Measurements from ENCODE around the gene FBXL20. TPM values are rescaled to one million over a fixed set of nuclear protein-coding genes. Genes with fewer than 3 reads are reported as not detected.
"Not testable (repeated sequence)": the region's sequence is repeated elsewhere in the genome, so short reads cannot be mapped to it uniquely, and the experiment has no call there.

FBXL20 gene
- total RNA-seq, 2 donors from 2014 or later: 22.4 to 43.6 TPM

DNA sequence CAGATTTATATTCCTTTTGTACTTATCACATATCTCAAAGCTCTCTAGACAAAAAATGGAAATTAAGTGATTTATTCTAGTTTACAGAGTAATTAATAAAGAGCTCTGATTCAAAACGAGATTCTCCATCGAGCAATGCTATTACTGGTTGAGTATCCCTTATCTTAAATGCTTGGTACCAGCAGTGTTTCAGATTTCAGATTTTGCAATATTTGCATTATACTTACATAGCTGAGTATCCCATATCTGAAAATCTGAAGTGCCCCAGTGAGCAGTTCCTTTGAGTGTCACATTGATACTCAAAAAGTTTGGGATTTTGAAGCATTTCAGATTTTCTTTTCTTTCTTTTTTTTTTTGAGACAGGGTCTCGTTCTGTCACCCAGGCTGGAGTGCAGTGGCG, 118.3 kb downstream of the FBXL20 start:
- H3K27ac ChIP-seq: no peak overlapping the region
- peaks cover 6% of the 10 kb centered on the region for H3K4me1 ChIP-seq (replicated peaks)
- H3K9me3 ChIP-seq: no peaks in the 10 kb centered on the region
- no peaks in the 10 kb centered on the region for H3K36me3 ChIP-seq
- intact Hi-C loops (cut with DNase I): no loop called here
- no peaks in the 10 kb centered on the region for H3K27me3 ChIP-seq (replicated peaks; ENCODE audit: insufficient read depth)
- no peak for DNase-seq (ENCODE audit: low spot score)
- no peak overlapping the region for H3K4me3 ChIP-seq
- 76% methylated on average over 4 of the region's 4 CpGs for WGBS
- TF ChIP-seq POLR2A (IDR thresholded peaks at IDR 0.05) (no peak), POLR2AphosphoS5 (IDR thresholded peaks at IDR 0.05) (no peak)
- TF ChIP-seq, protein P1, sequence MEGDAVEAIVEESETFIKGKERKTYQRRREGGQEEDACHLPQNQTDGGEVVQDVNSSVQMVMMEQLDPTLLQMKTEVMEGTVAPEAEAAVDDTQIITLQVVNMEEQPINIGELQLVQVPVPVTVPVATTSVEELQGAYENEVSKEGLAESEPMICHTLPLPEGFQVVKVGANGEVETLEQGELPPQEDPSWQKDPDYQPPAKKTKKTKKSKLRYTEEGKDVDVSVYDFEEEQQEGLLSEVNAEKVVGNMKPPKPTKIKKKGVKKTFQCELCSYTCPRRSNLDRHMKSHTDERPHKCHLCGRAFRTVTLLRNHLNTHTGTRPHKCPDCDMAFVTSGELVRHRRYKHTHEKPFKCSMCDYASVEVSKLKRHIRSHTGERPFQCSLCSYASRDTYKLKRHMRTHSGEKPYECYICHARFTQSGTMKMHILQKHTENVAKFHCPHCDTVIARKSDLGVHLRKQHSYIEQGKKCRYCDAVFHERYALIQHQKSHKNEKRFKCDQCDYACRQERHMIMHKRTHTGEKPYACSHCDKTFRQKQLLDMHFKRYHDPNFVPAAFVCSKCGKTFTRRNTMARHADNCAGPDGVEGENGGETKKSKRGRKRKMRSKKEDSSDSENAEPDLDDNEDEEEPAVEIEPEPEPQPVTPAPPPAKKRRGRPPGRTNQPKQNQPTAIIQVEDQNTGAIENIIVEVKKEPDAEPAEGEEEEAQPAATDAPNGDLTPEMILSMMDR (IDR thresholded peaks at IDR 0.05): no peak

DNA sequence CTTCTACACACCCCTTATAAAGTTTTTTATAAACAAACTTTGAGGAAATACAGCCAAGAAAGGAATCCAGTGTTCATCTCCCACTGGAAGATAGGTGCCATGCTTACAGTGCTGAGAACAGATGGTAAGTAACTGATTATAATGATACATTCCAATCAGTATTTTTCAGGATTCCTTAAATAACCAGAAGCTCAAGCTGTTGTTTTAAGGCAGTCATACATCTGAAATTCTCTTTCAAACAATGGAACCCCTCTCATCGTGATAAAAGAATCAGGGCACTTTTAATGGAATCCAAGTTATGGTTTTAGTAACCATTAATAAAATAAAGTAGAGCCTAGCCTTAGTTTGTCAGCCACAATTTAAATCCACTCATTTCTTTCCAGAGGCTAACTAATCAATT, 119.6 kb downstream of the FBXL20 start:
- TF ChIP-seq, protein P1 (IDR thresholded peaks at IDR 0.05): no peak
- no peak for TF ChIP-seq POLR2AphosphoS5 (IDR thresholded peaks at IDR 0.05)
- no peak for TF ChIP-seq POLR2A (IDR thresholded peaks at IDR 0.05)
- 16% methylated on average over 1 of the region's 1 CpG for WGBS
- intact Hi-C loops (cut with DNase I): no loop called here
- no peak overlapping the region for H3K4me3 ChIP-seq
- no peaks in the 10 kb centered on the region for H3K9me3 ChIP-seq
- no peak overlapping the region for H3K27ac ChIP-seq
- no peak for DNase-seq (ENCODE audit: low spot score)
- H3K36me3 ChIP-seq: no peaks in the 10 kb centered on the region
- no peaks in the 10 kb centered on the region for H3K27me3 ChIP-seq (replicated peaks; ENCODE audit: insufficient read depth)
- peaks cover 6% of the 10 kb centered on the region for H3K4me1 ChIP-seq (replicated peaks)

DNA sequence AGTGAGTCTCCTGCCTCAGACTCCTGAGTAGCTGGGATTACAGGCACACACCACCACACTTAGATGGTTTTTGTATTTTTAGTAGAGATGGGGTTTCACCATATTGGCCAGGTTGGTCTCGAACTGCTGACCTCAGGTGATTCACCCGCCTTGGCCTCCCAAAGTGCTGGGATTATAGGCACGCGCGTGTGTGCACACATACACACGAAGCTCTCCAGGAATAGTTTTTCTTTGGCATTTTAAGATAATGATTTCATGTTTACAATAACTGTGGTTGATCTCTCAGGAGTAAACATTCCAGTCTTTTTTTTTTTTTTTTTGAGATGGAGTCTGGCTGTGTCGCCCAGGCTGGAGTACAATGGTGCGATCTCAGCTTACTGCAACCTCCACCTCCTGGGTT, 123.2 kb downstream of the FBXL20 start:
- H3K36me3 ChIP-seq; H3K27me3 ChIP-seq (replicated peaks; ENCODE audit: insufficient read depth); DNase-seq (ENCODE audit: low spot score); H3K4me1 ChIP-seq (replicated peaks); H3K9me3 ChIP-seq; H3K27ac ChIP-seq; H3K4me3 ChIP-seq: not testable (repeated sequence)
- WGBS: 93% methylated on average over 8 of the region's 8 CpGs
- intact Hi-C loops (cut with DNase I): loop anchor here (5.0 kb wide), 1 partner anchor 114 kb away; no protein-coding TSS in a partner anchor

DNA sequence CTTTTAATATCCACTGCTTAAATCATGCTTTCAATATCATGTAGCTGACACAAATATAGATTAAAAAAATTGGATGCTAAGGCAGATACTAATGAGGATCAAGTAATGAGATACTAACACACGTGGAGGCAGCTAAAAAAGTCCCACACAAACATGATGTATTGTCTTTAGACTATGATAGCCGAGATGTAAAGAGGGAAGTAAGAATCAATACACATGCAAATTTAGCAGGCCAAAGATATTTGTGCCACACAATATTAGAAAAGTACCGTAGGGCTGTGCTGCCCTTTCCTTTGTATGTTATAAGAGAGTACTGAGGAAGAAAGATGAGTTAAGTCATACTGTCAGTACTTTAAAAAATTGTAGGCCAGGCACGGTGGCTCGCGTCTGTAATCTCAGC, 124.3 kb downstream of the FBXL20 start:
- no peaks in the 10 kb centered on the region for H3K27me3 ChIP-seq (replicated peaks; ENCODE audit: insufficient read depth)
- intact Hi-C loops (cut with DNase I): loop anchor here (5.0 kb wide), 1 partner anchor 115 kb away; no protein-coding TSS in a partner anchor
- no peaks in the 10 kb centered on the region for H3K36me3 ChIP-seq
- peaks cover 6% of the 10 kb centered on the region for H3K4me1 ChIP-seq (replicated peaks)
- no peak overlapping the region for H3K4me3 ChIP-seq
- no peak for TF ChIP-seq POLR2A (IDR thresholded peaks at IDR 0.05)
- no peak for TF ChIP-seq POLR2AphosphoS5 (IDR thresholded peaks at IDR 0.05)
- TF ChIP-seq, protein P1 (IDR thresholded peaks at IDR 0.05): no peak
- no peaks in the 10 kb centered on the region for H3K9me3 ChIP-seq
- DNase-seq (ENCODE audit: low spot score): no peak
- 94% methylated on average over 6 of the region's 6 CpGs for WGBS
- no peak overlapping the region for H3K27ac ChIP-seq

DNA sequence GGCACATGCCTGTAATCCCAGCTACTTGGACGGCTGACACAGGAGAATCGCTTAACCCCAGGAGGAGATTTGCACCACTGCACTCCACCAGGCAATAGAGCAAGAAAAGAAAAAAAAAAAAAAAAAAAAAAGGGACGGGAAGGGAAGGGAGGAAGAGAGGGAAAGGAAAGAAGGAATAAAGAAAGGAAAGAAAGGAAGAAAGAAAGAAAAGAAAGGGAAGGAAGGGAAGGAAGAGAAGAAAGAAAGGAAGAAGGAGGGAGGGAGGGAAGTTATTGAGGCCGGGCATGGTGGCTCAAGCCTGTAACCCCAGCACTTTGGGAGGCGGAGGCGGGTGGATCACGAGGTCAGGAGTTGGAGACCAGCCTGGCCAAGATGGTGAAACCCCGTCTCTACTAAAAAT, 125.3 kb downstream of the FBXL20 start:
- no peak for TF ChIP-seq POLR2A (IDR thresholded peaks at IDR 0.05)
- WGBS: 90% methylated on average over 8 of the region's 8 CpGs
- no peak for DNase-seq (ENCODE audit: low spot score)
- intact Hi-C loops (cut with DNase I): loop anchor here (5.0 kb wide), 1 partner anchor 116 kb away; no protein-coding TSS in a partner anchor
- no peaks in the 10 kb centered on the region for H3K9me3 ChIP-seq
- no peaks in the 10 kb centered on the region for H3K4me1 ChIP-seq (replicated peaks)
- H3K4me3 ChIP-seq: no peak overlapping the region
- no peak overlapping the region for H3K27ac ChIP-seq
- H3K27me3 ChIP-seq (replicated peaks; ENCODE audit: insufficient read depth): no peaks in the 10 kb centered on the region
- H3K36me3 ChIP-seq: no peaks in the 10 kb centered on the region

DNA sequence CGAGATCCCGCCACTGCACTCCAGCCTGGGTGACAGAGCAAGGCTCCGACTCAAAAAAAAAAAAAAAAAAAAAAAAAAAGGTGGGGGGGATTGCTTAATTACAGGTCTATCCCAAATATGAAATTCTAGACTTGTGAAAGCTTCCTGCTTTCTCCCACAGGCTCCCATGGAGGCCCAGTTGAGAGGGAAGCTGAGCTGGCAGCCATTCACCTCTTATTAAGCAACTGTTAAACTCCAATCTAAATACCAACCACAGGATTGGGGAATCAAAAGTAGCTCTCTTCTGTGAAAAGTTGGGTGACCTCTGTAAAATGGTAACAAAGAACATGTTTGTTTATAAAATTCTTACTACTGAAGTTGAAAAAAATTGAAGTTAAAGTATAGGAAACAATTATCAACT, 129.9 kb downstream of the FBXL20 start:
- Histone ChIP-seq H3K27me3 (replicated peaks; ENCODE audit: insufficient read depth) (no peaks in the 10 kb centered on the region), H3K4me1 (replicated peaks) (no peaks in the 10 kb centered on the region), H3K36me3 (peaks cover 0 to 2% of the 10 kb centered on the region in 2 donors), H3K9me3 (no peaks in the 10 kb centered on the region), H3K4me3 (no peak overlapping the region), H3K27ac (no peak overlapping the region)
- 93% methylated on average over 3 of the region's 3 CpGs for WGBS
- intact Hi-C loops (cut with DNase I): no loop called here
- no peak for DNase-seq (ENCODE audit: low spot score)
- TF ChIP-seq POLR2AphosphoS5 (IDR thresholded peaks at IDR 0.05) (no peak), POLR2A (IDR thresholded peaks at IDR 0.05) (no peak)
- TF ChIP-seq, protein P1 (IDR thresholded peaks at IDR 0.05): no peak

Measured in prostate gland (tissue), 2 donors.